ENCODE data around the gene YTHDF1. TPM values are rescaled to one million over a fixed set of nuclear protein-coding genes. Genes with fewer than 3 reads are reported as not detected.
A peak's percentile ranks its signal among the peaks of the same experiment; 100 is the strongest.

Gene YTHDF1
- total RNA-seq, 1 experiment from 2014 or later = 93.4 TPM

- intact Hi-C loops (cut with micrococcal nuclease; ENCODE audit: unreplicated experiment) = loop anchor here (5.0 kb wide), 1 partner anchor 117 kb away; no protein-coding TSS in a partner anchor
- Mint-ChIP-seq H3K4me1 (ENCODE audit: low read depth, unreplicated experiment) (no peaks in the 10 kb centered on the region), H3K36me3 (ENCODE audit: insufficient read depth, unreplicated experiment) (peaks cover 10% of the 10 kb centered on the region), H3K9me3 (ENCODE audit: low read depth, unreplicated experiment) (no peaks in the 10 kb centered on the region), H3K4me3 (ENCODE audit: low read depth, unreplicated experiment) (peak overlapping the region; percentile 29), H3K27ac (ENCODE audit: unreplicated experiment) (no peak overlapping the region), H3K27me3 (ENCODE audit: unreplicated experiment) (peaks cover 97% of the 10 kb centered on the region)
- CTCF ChIA-PET = no interaction called here
- TF ChIP-seq, protein P1, sequence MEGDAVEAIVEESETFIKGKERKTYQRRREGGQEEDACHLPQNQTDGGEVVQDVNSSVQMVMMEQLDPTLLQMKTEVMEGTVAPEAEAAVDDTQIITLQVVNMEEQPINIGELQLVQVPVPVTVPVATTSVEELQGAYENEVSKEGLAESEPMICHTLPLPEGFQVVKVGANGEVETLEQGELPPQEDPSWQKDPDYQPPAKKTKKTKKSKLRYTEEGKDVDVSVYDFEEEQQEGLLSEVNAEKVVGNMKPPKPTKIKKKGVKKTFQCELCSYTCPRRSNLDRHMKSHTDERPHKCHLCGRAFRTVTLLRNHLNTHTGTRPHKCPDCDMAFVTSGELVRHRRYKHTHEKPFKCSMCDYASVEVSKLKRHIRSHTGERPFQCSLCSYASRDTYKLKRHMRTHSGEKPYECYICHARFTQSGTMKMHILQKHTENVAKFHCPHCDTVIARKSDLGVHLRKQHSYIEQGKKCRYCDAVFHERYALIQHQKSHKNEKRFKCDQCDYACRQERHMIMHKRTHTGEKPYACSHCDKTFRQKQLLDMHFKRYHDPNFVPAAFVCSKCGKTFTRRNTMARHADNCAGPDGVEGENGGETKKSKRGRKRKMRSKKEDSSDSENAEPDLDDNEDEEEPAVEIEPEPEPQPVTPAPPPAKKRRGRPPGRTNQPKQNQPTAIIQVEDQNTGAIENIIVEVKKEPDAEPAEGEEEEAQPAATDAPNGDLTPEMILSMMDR (IDR thresholded peaks at IDR 0.05; ENCODE audit: unreplicated experiment) = no peak
- BruUV-seq (replicated peaks) = no TSS peak
- no peak for DNase-seq
Observed at GRCh38 chr20:63174309-63175037, 41.5 kb downstream of the YTHDF1 start.

- Mint-ChIP-seq H3K9me3 (ENCODE audit: low read depth, unreplicated experiment) (no peaks in the 10 kb centered on the region), H3K36me3 (ENCODE audit: insufficient read depth, unreplicated experiment) (peaks cover 8% of the 10 kb centered on the region), H3K27me3 (ENCODE audit: unreplicated experiment) (peaks cover 98% of the 10 kb centered on the region), H3K4me1 (ENCODE audit: low read depth, unreplicated experiment) (no peaks in the 10 kb centered on the region), H3K4me3 (ENCODE audit: low read depth, unreplicated experiment) (no peak overlapping the region), H3K27ac (ENCODE audit: unreplicated experiment) (no peak overlapping the region)
- no TSS peak for BruUV-seq (replicated peaks)
- TF ChIP-seq, protein P1 (IDR thresholded peaks at IDR 0.05; ENCODE audit: unreplicated experiment) = no peak
- CTCF ChIA-PET = interaction anchor here (1.5 kb wide), 1 partner anchor 201 kb away, joined by 8 read pairs; no protein-coding TSS in a partner anchor
- intact Hi-C loops (cut with micrococcal nuclease; ENCODE audit: unreplicated experiment) = no loop called here
- no peak for DNase-seq
Observed at GRCh38 chr20:63173552-63174191, 42.3 kb downstream of the YTHDF1 start.

GRCh38 chr20:63172726-63173125 is 43.2 kb downstream of the YTHDF1 start:
- peaks cover 100% of the 10 kb centered on the region for H3K27me3 Mint-ChIP-seq (ENCODE audit: unreplicated experiment)
- intact Hi-C loops (cut with micrococcal nuclease; ENCODE audit: unreplicated experiment) = no loop called here
- TF ChIP-seq, protein P1 (IDR thresholded peaks at IDR 0.05; ENCODE audit: unreplicated experiment) = peak; percentile 31
- BruUV-seq (replicated peaks) = no TSS peak
- DNase-seq = peak; percentile 60
- no peaks in the 10 kb centered on the region for H3K9me3 Mint-ChIP-seq (ENCODE audit: low read depth, unreplicated experiment)
- H3K36me3 Mint-ChIP-seq (ENCODE audit: insufficient read depth, unreplicated experiment) = peaks cover 8% of the 10 kb centered on the region
- no peaks in the 10 kb centered on the region for H3K4me1 Mint-ChIP-seq (ENCODE audit: low read depth, unreplicated experiment)
- no peak overlapping the region for H3K4me3 Mint-ChIP-seq (ENCODE audit: low read depth, unreplicated experiment)
- CTCF ChIA-PET = interaction anchor here (0.9 to 1.5 kb wide), 2 partner anchors 11 to 200 kb away, joined by 4 to 8 read pairs; no protein-coding TSS in a partner anchor
- no peak overlapping the region for H3K27ac Mint-ChIP-seq (ENCODE audit: unreplicated experiment)

DNA sequence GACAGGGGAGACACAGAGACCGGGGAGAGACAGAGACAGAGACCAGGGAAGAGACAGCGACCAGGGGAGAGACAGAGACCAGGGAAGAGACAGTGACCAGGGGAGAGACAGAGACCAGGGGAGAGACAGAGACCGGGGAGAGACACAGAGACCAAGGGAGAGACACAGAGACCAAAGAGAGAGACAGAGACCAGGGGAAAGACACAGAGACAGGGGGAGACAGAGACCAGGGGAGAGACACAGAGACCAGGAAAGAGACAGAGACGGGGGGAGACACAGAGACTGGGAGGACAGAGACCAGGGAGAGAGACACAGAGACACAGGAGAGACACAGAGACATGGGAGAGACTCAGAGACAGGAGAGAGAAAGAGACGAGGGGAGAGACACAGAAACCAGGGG is 43.9 kb downstream of the YTHDF1 start:
- Mint-ChIP-seq H3K27me3 (ENCODE audit: unreplicated experiment) (peaks cover 96% of the 10 kb centered on the region), H3K27ac (ENCODE audit: unreplicated experiment) (no peak overlapping the region), H3K4me1 (ENCODE audit: low read depth, unreplicated experiment) (no peaks in the 10 kb centered on the region), H3K9me3 (ENCODE audit: low read depth, unreplicated experiment) (no peaks in the 10 kb centered on the region), H3K36me3 (ENCODE audit: insufficient read depth, unreplicated experiment) (peaks cover 5% of the 10 kb centered on the region), H3K4me3 (ENCODE audit: low read depth, unreplicated experiment) (no peak overlapping the region)
- no peak for DNase-seq
- intact Hi-C loops (cut with micrococcal nuclease; ENCODE audit: unreplicated experiment) = no loop called here
- BruUV-seq (replicated peaks) = no TSS peak
- TF ChIP-seq, protein P1 (IDR thresholded peaks at IDR 0.05; ENCODE audit: unreplicated experiment) = no peak
- CTCF ChIA-PET = interaction anchor here (1.5 kb wide), 1 partner anchor 199 kb away, joined by 8 read pairs; no protein-coding TSS in a partner anchor
